Vagina (tissue), 2 donors: Measurements from ENCODE around the gene ATP11A.

Experiments used
- POLR2A ChIP-seq, 2 donors: fragments of 450-650 bp; IDR thresholded peaks; one replicate each; pipeline ENCODE4 v1.6.1; 2017; ENCODE audit warnings: antibody characterized with exemption in 2 of 2, mild to moderate bottlenecking in 2 of 2, moderate library complexity in 2 of 2
- POLR2AphosphoS5 ChIP-seq, 2 donors: sonication (generic); formaldehyde crosslinking; IDR thresholded peaks; one replicate each; pipeline ENCODE4 v1.9.0; 2017; ENCODE audit warnings: antibody characterized with exemption in 2 of 2, mild to moderate bottlenecking in 2 of 2, low read depth in 1 of 2; ENCODE audit not compliant: insufficient read depth in 1 of 2
- TF ChIP-seq, protein P1 (sequence below), 3 experiments: fragments of 450-650 bp in 2 of 3; fragments of 200-600 bp in 1 of 3; sonication (generic) in 1 of 3; IDR thresholded peaks; one replicate each; pipeline ENCODE4 v1.5.1; 2017 to 2019; ENCODE audit warnings: antibody characterized with exemption in 3 of 3, mild to moderate bottlenecking in 2 of 3, moderate library complexity in 2 of 3

DNA sequence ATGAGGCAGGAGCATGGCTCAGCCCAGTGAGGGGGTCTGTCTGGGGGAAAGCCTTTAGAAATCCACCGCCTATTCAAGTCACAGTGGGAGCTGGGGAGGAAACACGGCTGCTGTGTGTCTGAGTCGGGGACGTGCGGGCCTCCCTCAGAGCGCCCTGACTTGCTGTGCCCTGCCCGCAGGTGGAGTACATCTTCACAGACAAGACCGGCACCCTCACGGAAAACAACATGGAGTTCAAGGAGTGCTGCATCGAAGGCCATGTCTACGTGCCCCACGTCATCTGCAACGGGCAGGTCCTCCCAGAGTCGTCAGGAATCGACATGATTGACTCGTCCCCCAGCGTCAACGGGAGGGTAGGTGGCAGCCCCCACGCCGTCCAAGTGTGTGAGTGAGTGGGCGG lies 141.4 kb downstream of the ATP11A start:
- TF ChIP-seq, protein P1, sequence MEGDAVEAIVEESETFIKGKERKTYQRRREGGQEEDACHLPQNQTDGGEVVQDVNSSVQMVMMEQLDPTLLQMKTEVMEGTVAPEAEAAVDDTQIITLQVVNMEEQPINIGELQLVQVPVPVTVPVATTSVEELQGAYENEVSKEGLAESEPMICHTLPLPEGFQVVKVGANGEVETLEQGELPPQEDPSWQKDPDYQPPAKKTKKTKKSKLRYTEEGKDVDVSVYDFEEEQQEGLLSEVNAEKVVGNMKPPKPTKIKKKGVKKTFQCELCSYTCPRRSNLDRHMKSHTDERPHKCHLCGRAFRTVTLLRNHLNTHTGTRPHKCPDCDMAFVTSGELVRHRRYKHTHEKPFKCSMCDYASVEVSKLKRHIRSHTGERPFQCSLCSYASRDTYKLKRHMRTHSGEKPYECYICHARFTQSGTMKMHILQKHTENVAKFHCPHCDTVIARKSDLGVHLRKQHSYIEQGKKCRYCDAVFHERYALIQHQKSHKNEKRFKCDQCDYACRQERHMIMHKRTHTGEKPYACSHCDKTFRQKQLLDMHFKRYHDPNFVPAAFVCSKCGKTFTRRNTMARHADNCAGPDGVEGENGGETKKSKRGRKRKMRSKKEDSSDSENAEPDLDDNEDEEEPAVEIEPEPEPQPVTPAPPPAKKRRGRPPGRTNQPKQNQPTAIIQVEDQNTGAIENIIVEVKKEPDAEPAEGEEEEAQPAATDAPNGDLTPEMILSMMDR (IDR thresholded peaks at IDR 0.05) = no peak
- TF ChIP-seq POLR2A (IDR thresholded peaks at IDR 0.05) = no peak
- no peak for TF ChIP-seq POLR2AphosphoS5 (IDR thresholded peaks at IDR 0.05; ENCODE audit: insufficient read depth in 1 of 2, low read depth in 1 of 2)
